NOMO-1 treated with dmso at 0.1 percent for 144 hours (cell line): ENCODE results near the gene ATP23.

Experiments used
- DNase-seq: peaks from one replicate; lab custom pipeline; 2025; ENCODE audit not compliant: unreplicated experiment; lab: John Stamatoyannopoulos, UW

Gene ATP23

GRCh38 chr12:57941165-57941894 is at the start of gene ATP23:
Gene ATP23 (plus strand): TSS chr12:57941567. CDS start chr12:57941702, 135 bp downstream.
- peak; percentile 97 for DNase-seq

GRCh38 chr12:57892232-57892972 is 49.0 kb upstream of the ATP23 start:
- DNase-seq: no peak

- peak; percentile 76 for DNase-seq
These were observed 47.7 kb upstream of the ATP23 start for GRCh38 chr12:57893431-57894353.

GRCh38 chr12:57894399-57895292 is 46.7 kb upstream of the ATP23 start:
- no peak for DNase-seq

- no peak for DNase-seq
These were observed 45.8 kb upstream of the ATP23 start for GRCh38 chr12:57895389-57896114.

- DNase-seq: no peak
These were observed 45.3 kb upstream of the ATP23 start for GRCh38 chr12:57896115-57896433.

- DNase-seq: no peak
These were observed 44.7 kb upstream of the ATP23 start for GRCh38 chr12:57896434-57897201.

GRCh38 chr12:57897286-57897974 is 43.9 kb upstream of the ATP23 start:
- no peak for DNase-seq

- no peak for DNase-seq
These were observed 42.9 kb upstream of the ATP23 start for GRCh38 chr12:57898308-57898970.

GRCh38 chr12:57899010-57899662 is 42.2 kb upstream of the ATP23 start:
- no peak for DNase-seq

- peak; percentile 3 for DNase-seq
These were observed 38.8 kb upstream of the ATP23 start for GRCh38 chr12:57902478-57902969.

- no peak for DNase-seq
These were observed 36.9 kb upstream of the ATP23 start for GRCh38 chr12:57904426-57904825.

GRCh38 chr12:57904848-57905811 is 36.2 kb upstream of the ATP23 start:
- peak; percentile 67 for DNase-seq

GRCh38 chr12:57905812-57906475 is 35.4 kb upstream of the ATP23 start:
- DNase-seq: no peak

- no peak for DNase-seq
These were observed 34.5 kb upstream of the ATP23 start for GRCh38 chr12:57906821-57907220.

- DNase-seq: no peak
These were observed 34.1 kb upstream of the ATP23 start for GRCh38 chr12:57907281-57907680.
